Measurements from ENCODE around the gene KANSL3. TPM values are rescaled to one million over a fixed set of nuclear protein-coding genes. Genes with fewer than 3 reads are reported as not detected.

KANSL3 gene
- polyA plus RNA-seq, 1 donor (not counting 4 experiments of a cell fraction or from before 2014, with no cell fraction given): 11.4 TPM

- Histone ChIP-seq H3K27ac (ENCODE audit: control insufficient read depth, insufficient read depth, low read length) (no peak overlapping the region), H3K9me1 (ENCODE audit: control insufficient read depth, extremely low read depth, insufficient read depth, low read length) (no peaks in the 10 kb centered on the region), H3K36me3 (ENCODE audit: control insufficient read depth in 2 of 2, extremely low read depth in 1 of 2, insufficient read depth in 2 of 2, low read length in 2 of 2) (no peaks in the 10 kb centered on the region), H3K79me2 (ENCODE audit: control insufficient read depth, insufficient read depth, low read length) (no peaks in the 10 kb centered on the region), H3K9ac (ENCODE audit: control insufficient read depth, extremely low read depth, insufficient read depth, low read length) (no peak overlapping the region), H3K4me1 (ENCODE audit: control insufficient read depth, extremely low read depth, insufficient read depth, low read length) (no peaks in the 10 kb centered on the region), H2AFZ (ENCODE audit: control insufficient read depth, low read length) (no peak overlapping the region), H3K27me3 (ENCODE audit: control insufficient read depth, extremely low read depth, insufficient read depth, low read length) (peaks cover 27% of the 10 kb centered on the region), H3K4me2 (ENCODE audit: control insufficient read depth, extremely low read depth, insufficient read depth, low read depth, low read length) (no peak overlapping the region), H3K4me3 (ENCODE audit: control insufficient read depth in 2 of 3, extremely low read depth in 1 of 3, insufficient read depth in 2 of 3, low read depth in 1 of 3, low read length in 3 of 3) (no peak overlapping the region), H4K20me1 (ENCODE audit: control insufficient read depth, extremely low read depth, insufficient read depth, low read length) (no peaks in the 10 kb centered on the region), H3K9me3 (ENCODE audit: control insufficient read depth, low read depth, low read length) (no peaks in the 10 kb centered on the region)
- dilution Hi-C loops (cut with MboI; ENCODE audit: extremely low pct_ligation_motif_present, low sequenced_read_pairs): no loop called here
- no peak for DNase-seq (ENCODE audit: low read depth, low spot score)
- FAIRE-seq: no peak
- TF ChIP-seq EZH2 (IDR thresholded peaks at IDR 0.05; ENCODE audit: low read length): no peak
- TF ChIP-seq CTCF (optimal IDR thresholded peaks at IDR 0.05 in 1 of 3, IDR thresholded peaks at IDR 0.05 in 1 of 3, conservative IDR thresholded peaks at IDR 0.05 in 1 of 3; ENCODE audit: extremely low read depth in 1 of 3, insufficient read depth in 2 of 3, low read length in 3 of 3): no peak
These were observed 46.1 kb upstream of the KANSL3 start for GRCh38 chr2:96683972-96684820.

GRCh38 chr2:96683307-96683706 is 45.2 kb upstream of the KANSL3 start:
- Histone ChIP-seq H3K9me1 (ENCODE audit: control insufficient read depth, extremely low read depth, insufficient read depth, low read length) (no peaks in the 10 kb centered on the region), H3K79me2 (ENCODE audit: control insufficient read depth, insufficient read depth, low read length) (no peaks in the 10 kb centered on the region), H3K4me3 (ENCODE audit: control insufficient read depth in 2 of 3, extremely low read depth in 1 of 3, insufficient read depth in 2 of 3, low read depth in 1 of 3, low read length in 3 of 3) (no peak overlapping the region), H3K27ac (ENCODE audit: control insufficient read depth, insufficient read depth, low read length) (no peak overlapping the region), H3K9ac (ENCODE audit: control insufficient read depth, extremely low read depth, insufficient read depth, low read length) (no peak overlapping the region), H4K20me1 (ENCODE audit: control insufficient read depth, extremely low read depth, insufficient read depth, low read length) (no peaks in the 10 kb centered on the region), H3K36me3 (ENCODE audit: control insufficient read depth in 2 of 2, extremely low read depth in 1 of 2, insufficient read depth in 2 of 2, low read length in 2 of 2) (no peaks in the 10 kb centered on the region), H3K9me3 (ENCODE audit: control insufficient read depth, low read depth, low read length) (no peaks in the 10 kb centered on the region), H3K4me2 (ENCODE audit: control insufficient read depth, extremely low read depth, insufficient read depth, low read depth, low read length) (no peak overlapping the region), H2AFZ (ENCODE audit: control insufficient read depth, low read length) (no peak overlapping the region), H3K27me3 (ENCODE audit: control insufficient read depth, extremely low read depth, insufficient read depth, low read length) (peaks cover 27% of the 10 kb centered on the region), H3K4me1 (ENCODE audit: control insufficient read depth, extremely low read depth, insufficient read depth, low read length) (no peaks in the 10 kb centered on the region)
- DNase-seq (ENCODE audit: low read depth, low spot score) (no peak), FAIRE-seq (no peak)
- dilution Hi-C loops (cut with MboI; ENCODE audit: extremely low pct_ligation_motif_present, low sequenced_read_pairs): no loop called here
- no peak for TF ChIP-seq EZH2 (IDR thresholded peaks at IDR 0.05; ENCODE audit: low read length)
- no peak for TF ChIP-seq CTCF (optimal IDR thresholded peaks at IDR 0.05 in 1 of 3, IDR thresholded peaks at IDR 0.05 in 1 of 3, conservative IDR thresholded peaks at IDR 0.05 in 1 of 3; ENCODE audit: extremely low read depth in 1 of 3, insufficient read depth in 2 of 3, low read length in 3 of 3)
